SK-N-SH (cell line): ENCODE results near the gene TNFSF11. TPM values are rescaled to one million over a fixed set of nuclear protein-coding genes. Genes with fewer than 3 reads are reported as not detected.

ENCODE experiments used
- CTCF ChIA-PET: fragments of 300-600, 350-600 bp; formaldehyde crosslinking; extraction: SDS; loops from one replicate; lab custom pipeline; 2021; lab: Yijun Ruan, JAX
- POLR2A ChIA-PET: fragments of 350-600 bp; sonication (Branson Sonifier 250); formaldehyde crosslinking; extraction: SDS; loops from one replicate; lab custom pipeline; 2020; ENCODE audit warnings: antibody characterized with exemption, inconsistent platforms; lab: Yijun Ruan, JAX
- DNase-seq: peaks from one replicate; pipeline ENCODE4 v3.0.0; 2012
- H2AFZ ChIP-seq: fragments of 200-600 bp; sonication (generic); 2 replicates; pipeline ENCODE4 v1.8.1; 2016; ENCODE audit warnings: antibody characterized with exemption, mild to moderate bottlenecking, low read depth
- H3F3A ChIP-seq: fragments of 200-600 bp; sonication (generic); replicated peaks from 2 replicates; pipeline ENCODE3; 2016; ENCODE audit warnings: antibody characterized with exemption, mild to moderate bottlenecking; ENCODE audit not compliant: insufficient read depth
- H3K27ac ChIP-seq, 2 experiments: fragments of 200-500 bp in 1 of 2; fragments of 200-600 bp in 1 of 2; sonication (Bioruptor generic) in 1 of 2; sonication (generic), shearing (Covaris generic) in 1 of 2; 2 replicates each; pipeline versions ENCODE4 v1.5.1 to v1.6.1; 2014 to 2016; ENCODE audit warnings: low read depth in 2 of 2, inconsistent platforms in 1 of 2, low read length in 1 of 2, mild to moderate bottlenecking in 1 of 2, mixed read lengths in 1 of 2
- H3K27me3 ChIP-seq: fragments of 200-600 bp; sonication (generic), shearing (Covaris generic); 2 replicates; pipeline ENCODE4 v1.6.1; 2016; ENCODE audit warnings: mixed run types; ENCODE audit not compliant: insufficient read depth
- H3K36me3 ChIP-seq, 2 experiments: fragments of 200-500 bp in 1 of 2; fragments of 200-600 bp in 1 of 2; sonication (Bioruptor generic) in 1 of 2; sonication (generic) in 1 of 2; replicated peaks in 1 of 2; 2 replicates each; pipeline versions ENCODE3 to v1.5.1; 2014 to 2016; ENCODE audit warnings: low read length in 1 of 2, mild to moderate bottlenecking in 1 of 2; ENCODE audit not compliant: insufficient read depth in 2 of 2, control insufficient read depth in 1 of 2
- H3K4me1 ChIP-seq, 2 experiments: fragments of 200-500 bp in 1 of 2; fragments of 200-600 bp in 1 of 2; sonication (Bioruptor generic) in 1 of 2; sonication (generic), shearing (Covaris generic) in 1 of 2; 2 replicates each; pipeline versions ENCODE4 v1.5.1 to v1.6.1; 2014 to 2016; ENCODE audit warnings: low read depth in 1 of 2, low read length in 1 of 2, mixed run types in 1 of 2; ENCODE audit not compliant: insufficient read depth in 2 of 2, control insufficient read depth in 1 of 2
- H3K4me2 ChIP-seq: fragments of 200-600 bp; sonication (generic), shearing (Covaris generic); 2 replicates; pipeline ENCODE4 v1.6.1; 2017; ENCODE audit warnings: mixed run types
- H3K4me3 ChIP-seq, 2 experiments: fragments of 200-500 bp in 1 of 2; fragments of 200-600 bp in 1 of 2; sonication (Bioruptor generic) in 1 of 2; sonication (generic), shearing (Covaris generic) in 1 of 2; 2 replicates each; pipeline versions ENCODE4 v1.5.1 to v1.8.1; 2014 to 2016; ENCODE audit warnings: low read depth in 2 of 2, inconsistent platforms in 1 of 2, low read length in 1 of 2, mild to moderate bottlenecking in 1 of 2, mixed read lengths in 1 of 2, moderate library complexity in 1 of 2
- H3K79me2 ChIP-seq: fragments of 200-600 bp; sonication (generic); 2 replicates; pipeline ENCODE4 v1.8.1; 2017; ENCODE audit warnings: mild to moderate bottlenecking; ENCODE audit not compliant: insufficient read depth
- H3K9ac ChIP-seq: fragments of 200-600 bp; sonication (generic); 2 replicates; pipeline ENCODE4 v1.6.1; 2017; ENCODE audit warnings: mixed run types
- H3K9me2 ChIP-seq: fragments of 200-600 bp; sonication (generic); 2 replicates; pipeline ENCODE4 v1.6.1; 2017; ENCODE audit warnings: mixed run types
- H3K9me3 ChIP-seq: fragments of 200-600 bp; sonication (generic); 2 replicates; pipeline ENCODE4 v1.6.1; 2017; ENCODE audit warnings: mixed run types, mild to moderate bottlenecking, moderate library complexity
- H4K20me1 ChIP-seq: fragments of 200-600 bp; sonication (generic); 2 replicates; pipeline ENCODE4 v1.6.1; 2017; ENCODE audit warnings: mild to moderate bottlenecking, mixed run types; ENCODE audit not compliant: insufficient read depth
- CHD2 ChIP-seq: fragments of 150-350 bp; IDR thresholded peaks from 2 replicates; pipeline ENCODE4 v1.6.1; 2018; ENCODE audit warnings: low read length; ENCODE audit not compliant: partially characterized antibody
- FOXJ3 ChIP-seq: sonication (generic); formaldehyde crosslinking; IDR thresholded peaks from 2 replicates; pipeline ENCODE4 v1.5.1; 2020; ENCODE audit warnings: mild to moderate bottlenecking, missing genetic modification reagents
- FOXM1 ChIP-seq: IDR thresholded peaks from 2 replicates; pipeline ENCODE4 v1.4.0; 2012; ENCODE audit warnings: low read depth, mild to moderate bottlenecking
- GABPA ChIP-seq: IDR thresholded peaks from 2 replicates; pipeline ENCODE4 v1.4.0; 2012; ENCODE audit warnings: low read depth, mild to moderate bottlenecking
- JUND ChIP-seq: IDR thresholded peaks from 2 replicates; pipeline ENCODE4 v1.4.0; 2012
- MEF2A ChIP-seq: IDR thresholded peaks from 2 replicates; pipeline ENCODE4 v1.4.0; 2012; ENCODE audit warnings: low read depth, borderline replicate concordance
- MXI1 ChIP-seq: IDR thresholded peaks from 2 replicates; pipeline ENCODE4 v1.6.1; 2012; ENCODE audit warnings: mild to moderate bottlenecking, low read depth, low read length, improper control_type of control experiment
- NFIC ChIP-seq: IDR thresholded peaks from 2 replicates; pipeline ENCODE4 v1.4.0; 2012; ENCODE audit warnings: borderline replicate concordance
- NRF1 ChIP-seq: IDR thresholded peaks from 2 replicates; pipeline ENCODE4 v1.6.1; 2012; ENCODE audit warnings: low read depth, mild to moderate bottlenecking, low read length
- SIN3A ChIP-seq: IDR thresholded peaks from 2 replicates; pipeline ENCODE4 v1.6.1; 2012; ENCODE audit warnings: low read depth, mild to moderate bottlenecking, low read length, moderate library complexity, borderline replicate concordance
- TCF12 ChIP-seq: IDR thresholded peaks from 2 replicates; pipeline ENCODE4 v1.4.0; 2012
- YY1 ChIP-seq: IDR thresholded peaks from 2 replicates; pipeline ENCODE4 v1.4.0; 2012; ENCODE audit warnings: low read depth, mild to moderate bottlenecking
- WGBS: methylation state at CpG from one replicate; pipeline ENCODE4 v1.1.6; 2017; ENCODE audit warnings: low lambda C conversion rate; 5-methylcytosine and 5-hydroxymethylcytosine counted together
- polyA plus RNA-seq, 3 experiments: library from polyadenylated mRNA; depleted of rRNA; stranded (reverse); fragments of >200 nt; gene quantifications; 2 replicates each; pipeline ENCODE4 v1.2.3, GENCODE V29; 2012
- TF ChIP-seq, protein P1 (sequence below): IDR thresholded peaks from 2 replicates; pipeline ENCODE4 v1.4.0; 2012; ENCODE audit warnings: low read depth, borderline replicate concordance
- TF ChIP-seq, protein P2 (sequence below): IDR thresholded peaks from 2 replicates; pipeline ENCODE4; 2012
- TF ChIP-seq, protein P3 (sequence below): IDR thresholded peaks from 2 replicates; pipeline ENCODE4 v1.4.0; 2012; ENCODE audit warnings: low read depth, borderline replicate concordance

TNFSF11 gene
- polyA plus RNA-seq, 1 of the 3 experiments (the other 2 are of a cell fraction), result not detected

DNA sequence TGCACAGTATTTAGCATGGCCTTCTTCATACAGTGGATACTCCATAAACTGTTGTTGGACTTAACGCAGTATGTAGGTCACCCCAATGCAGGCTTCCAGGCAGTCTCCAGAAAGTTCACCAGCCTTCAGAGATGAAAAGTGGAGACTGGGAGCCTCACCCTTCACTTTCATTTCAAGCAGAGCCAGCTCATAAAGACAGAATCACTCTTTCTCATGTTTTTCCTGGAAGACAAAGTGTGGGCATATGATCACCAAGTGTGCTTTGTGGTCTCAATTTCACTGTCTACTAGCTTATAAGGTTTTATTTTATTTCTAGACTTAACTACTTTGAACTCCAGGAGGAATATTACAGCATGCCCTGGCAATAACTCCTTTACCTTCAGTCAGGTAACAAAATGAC is 26.3 kb upstream of the TNFSF11 start (continued):
- no peak for TF ChIP-seq YY1
- TF ChIP-seq MXI1, result no peak
- no peak for TF ChIP-seq JUND
- no peak for TF ChIP-seq SIN3A

DNA sequence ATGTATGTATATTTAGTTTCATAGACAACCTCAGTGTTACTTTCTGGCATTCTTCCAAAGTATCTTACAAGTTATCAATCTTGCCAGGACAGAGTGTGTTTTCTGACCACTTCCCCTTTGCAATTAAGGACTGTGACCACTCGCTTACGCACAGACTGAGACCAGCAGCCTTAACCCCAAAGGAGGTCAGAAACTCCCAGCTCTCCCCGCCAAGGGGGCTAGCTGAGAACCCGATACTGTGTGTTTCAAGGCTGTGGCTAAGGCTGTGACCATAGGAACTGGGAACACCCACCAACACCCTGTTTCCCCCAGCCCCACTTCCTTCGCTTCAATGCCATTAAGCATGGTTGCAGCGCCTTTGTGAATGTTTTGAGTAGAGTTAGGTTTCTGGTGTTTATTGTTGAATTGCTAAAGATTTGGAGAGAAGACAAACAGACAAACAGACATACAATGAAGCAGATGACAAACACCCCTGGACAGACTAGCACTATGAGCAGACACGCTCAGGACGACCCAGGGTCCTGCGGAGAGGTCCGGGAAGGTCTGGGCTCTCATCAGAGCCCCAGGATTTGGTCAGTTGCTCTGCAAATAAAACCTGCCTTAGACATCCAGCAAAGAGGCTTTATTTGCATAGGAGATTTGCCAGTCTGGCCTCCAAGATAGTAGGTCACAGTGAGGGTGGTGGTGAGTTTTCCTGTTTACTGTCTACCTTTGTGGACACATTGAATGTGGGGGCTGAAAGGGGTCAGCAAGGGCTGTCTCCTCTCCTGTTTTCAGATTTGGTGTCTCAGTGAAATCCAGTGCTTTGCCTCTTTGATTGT is 25.0 kb upstream of the TNFSF11 start:
- no peaks in the 10 kb centered on the region for H3K79me2 ChIP-seq
- no peak overlapping the region for H3K4me3 ChIP-seq
- H3K9me2 ChIP-seq, result no peaks in the 10 kb centered on the region
- H3K9me3 ChIP-seq, result no peaks in the 10 kb centered on the region
- H3F3A ChIP-seq, result no peaks in the 10 kb centered on the region
- 67% methylated on average over 10 of the region's 10 CpGs for WGBS
- no peaks in the 10 kb centered on the region for H3K36me3 ChIP-seq
- no peak overlapping the region for H2AFZ ChIP-seq
- no peak overlapping the region for H3K27ac ChIP-seq
- POLR2A ChIA-PET, result no interaction called here
- H3K27me3 ChIP-seq, result no peaks in the 10 kb centered on the region
- no peaks in the 10 kb centered on the region for H3K4me1 ChIP-seq
- H3K9ac ChIP-seq, result no peak overlapping the region
- no peak for DNase-seq
- TF ChIP-seq GABPA (no peak), FOXJ3 (CRISPR knock-in tag) (no peak), NRF1 (no peak), TCF12 (no peak), SIN3A (no peak), CHD2 (no peak), FOXM1 (no peak), YY1 (no peak), MEF2A (no peak), NFIC (no peak)
- TF ChIP-seq, protein P1, sequence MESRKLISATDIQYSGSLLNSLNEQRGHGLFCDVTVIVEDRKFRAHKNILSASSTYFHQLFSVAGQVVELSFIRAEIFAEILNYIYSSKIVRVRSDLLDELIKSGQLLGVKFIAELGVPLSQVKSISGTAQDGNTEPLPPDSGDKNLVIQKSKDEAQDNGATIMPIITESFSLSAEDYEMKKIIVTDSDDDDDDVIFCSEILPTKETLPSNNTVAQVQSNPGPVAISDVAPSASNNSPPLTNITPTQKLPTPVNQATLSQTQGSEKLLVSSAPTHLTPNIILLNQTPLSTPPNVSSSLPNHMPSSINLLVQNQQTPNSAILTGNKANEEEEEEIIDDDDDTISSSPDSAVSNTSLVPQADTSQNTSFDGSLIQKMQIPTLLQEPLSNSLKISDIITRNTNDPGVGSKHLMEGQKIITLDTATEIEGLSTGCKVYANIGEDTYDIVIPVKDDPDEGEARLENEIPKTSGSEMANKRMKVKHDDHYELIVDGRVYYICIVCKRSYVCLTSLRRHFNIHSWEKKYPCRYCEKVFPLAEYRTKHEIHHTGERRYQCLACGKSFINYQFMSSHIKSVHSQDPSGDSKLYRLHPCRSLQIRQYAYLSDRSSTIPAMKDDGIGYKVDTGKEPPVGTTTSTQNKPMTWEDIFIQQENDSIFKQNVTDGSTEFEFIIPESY, result no peak
- TF ChIP-seq, protein P2, sequence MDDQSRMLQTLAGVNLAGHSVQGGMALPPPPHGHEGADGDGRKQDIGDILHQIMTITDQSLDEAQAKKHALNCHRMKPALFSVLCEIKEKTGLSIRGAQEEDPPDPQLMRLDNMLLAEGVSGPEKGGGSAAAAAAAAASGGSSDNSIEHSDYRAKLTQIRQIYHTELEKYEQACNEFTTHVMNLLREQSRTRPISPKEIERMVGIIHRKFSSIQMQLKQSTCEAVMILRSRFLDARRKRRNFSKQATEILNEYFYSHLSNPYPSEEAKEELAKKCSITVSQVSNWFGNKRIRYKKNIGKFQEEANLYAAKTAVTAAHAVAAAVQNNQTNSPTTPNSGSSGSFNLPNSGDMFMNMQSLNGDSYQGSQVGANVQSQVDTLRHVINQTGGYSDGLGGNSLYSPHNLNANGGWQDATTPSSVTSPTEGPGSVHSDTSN, result no peak
- TF ChIP-seq, protein P3, sequence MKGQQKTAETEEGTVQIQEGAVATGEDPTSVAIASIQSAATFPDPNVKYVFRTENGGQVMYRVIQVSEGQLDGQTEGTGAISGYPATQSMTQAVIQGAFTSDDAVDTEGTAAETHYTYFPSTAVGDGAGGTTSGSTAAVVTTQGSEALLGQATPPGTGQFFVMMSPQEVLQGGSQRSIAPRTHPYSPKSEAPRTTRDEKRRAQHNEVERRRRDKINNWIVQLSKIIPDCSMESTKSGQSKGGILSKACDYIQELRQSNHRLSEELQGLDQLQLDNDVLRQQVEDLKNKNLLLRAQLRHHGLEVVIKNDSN, result no peak
- CTCF ChIA-PET, result no interaction called here
- H3K4me2 ChIP-seq, result no peak overlapping the region
- no peaks in the 10 kb centered on the region for H4K20me1 ChIP-seq
